NB4 (cell line): ENCODE measurements around the gene LRMDA.

Experiments
- MAX ChIP-seq: IDR thresholded peaks from 2 replicates; pipeline ENCODE4 v1.6.1; 2011; ENCODE audit warnings: low read depth, low read length
- MYC ChIP-seq: IDR thresholded peaks from 2 replicates; pipeline ENCODE4 v1.6.1; 2011; ENCODE audit warnings: low read depth, low read length
- POLR2A ChIP-seq: IDR thresholded peaks from 2 replicates; pipeline ENCODE4 v1.6.1; 2011; ENCODE audit warnings: mild to moderate bottlenecking; ENCODE audit not compliant: insufficient read length; ENCODE audit errors: extremely low read depth
- TF ChIP-seq, protein P1 (sequence below): IDR thresholded peaks from one replicate; pipeline ENCODE4 v1.5.1; 2012; ENCODE audit warnings: low read depth, low read length

- TF ChIP-seq, protein P1, sequence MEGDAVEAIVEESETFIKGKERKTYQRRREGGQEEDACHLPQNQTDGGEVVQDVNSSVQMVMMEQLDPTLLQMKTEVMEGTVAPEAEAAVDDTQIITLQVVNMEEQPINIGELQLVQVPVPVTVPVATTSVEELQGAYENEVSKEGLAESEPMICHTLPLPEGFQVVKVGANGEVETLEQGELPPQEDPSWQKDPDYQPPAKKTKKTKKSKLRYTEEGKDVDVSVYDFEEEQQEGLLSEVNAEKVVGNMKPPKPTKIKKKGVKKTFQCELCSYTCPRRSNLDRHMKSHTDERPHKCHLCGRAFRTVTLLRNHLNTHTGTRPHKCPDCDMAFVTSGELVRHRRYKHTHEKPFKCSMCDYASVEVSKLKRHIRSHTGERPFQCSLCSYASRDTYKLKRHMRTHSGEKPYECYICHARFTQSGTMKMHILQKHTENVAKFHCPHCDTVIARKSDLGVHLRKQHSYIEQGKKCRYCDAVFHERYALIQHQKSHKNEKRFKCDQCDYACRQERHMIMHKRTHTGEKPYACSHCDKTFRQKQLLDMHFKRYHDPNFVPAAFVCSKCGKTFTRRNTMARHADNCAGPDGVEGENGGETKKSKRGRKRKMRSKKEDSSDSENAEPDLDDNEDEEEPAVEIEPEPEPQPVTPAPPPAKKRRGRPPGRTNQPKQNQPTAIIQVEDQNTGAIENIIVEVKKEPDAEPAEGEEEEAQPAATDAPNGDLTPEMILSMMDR: no peak
- no peak for TF ChIP-seq POLR2A
- TF ChIP-seq MAX: no peak
- TF ChIP-seq MYC: no peak
Measured at GRCh38 chr10:75825661-75826060, 394.2 kb downstream of the LRMDA start.
